Peyer's patch (tissue), 4 donors: ENCODE data around the gene DHX40. TPM values are rescaled to one million over a fixed set of nuclear protein-coding genes. Genes with fewer than 3 reads are reported as not detected.
"Not testable (repeated sequence)": the region's sequence is repeated elsewhere in the genome, so short reads cannot be mapped to it uniquely, and the experiment has no call there.

Experiments used
- DNase-seq, 3 donors: peaks; one replicate each; pipeline ENCODE4 v3.0.0-alpha.2; 2017 to 2019
- H3K27ac ChIP-seq, 4 donors: fragments of 200-600 bp; sonication (generic); one replicate each; pipeline ENCODE4 v1.5.1; 2016 to 2019
- H3K27me3 ChIP-seq, 2 donors: fragments of 200-600 bp; sonication (generic); one replicate each; pipeline ENCODE4 v1.5.1; 2019
- H3K36me3 ChIP-seq, 3 donors: fragments of 200-600 bp; sonication (generic); one replicate each; pipeline ENCODE4 v1.5.1; 2016 to 2019
- H3K4me1 ChIP-seq, 4 donors: fragments of 200-600 bp; sonication (generic); one replicate each; pipeline ENCODE4 v1.5.1; 2016 to 2019
- H3K4me3 ChIP-seq, 4 donors: fragments of 200-600 bp; sonication (generic); 1 replicate in 3 of 4; 2 replicates in 1 of 4; pipeline ENCODE4 v1.5.1; 2016 to 2019; ENCODE audit warnings: mild to moderate bottlenecking in 1 of 4
- H3K9me3 ChIP-seq, 4 donors: fragments of 200-600 bp; sonication (generic); one replicate each; pipeline ENCODE4 v1.5.1; 2016 to 2019; ENCODE audit warnings: mild to moderate bottlenecking in 1 of 4
- CTCF ChIP-seq, 6 experiments: fragments of 450-650 bp in 4 of 6; fragments of 200-600 bp in 2 of 6; sonication (generic) in 1 of 6; IDR thresholded peaks; one replicate each; pipeline ENCODE4 v1.5.1; 2017 to 2019; ENCODE audit warnings: antibody characterized with exemption in 6 of 6, mild to moderate bottlenecking in 3 of 6, moderate library complexity in 1 of 6
- POLR2A ChIP-seq, 2 donors: fragments of 450-650 bp; IDR thresholded peaks; one replicate each; pipeline ENCODE4 v1.5.1; 2017; ENCODE audit warnings: antibody characterized with exemption in 2 of 2, mild to moderate bottlenecking in 2 of 2, moderate library complexity in 2 of 2
- total RNA-seq, 4 donors: library from RNA; depleted of rRNA; stranded (reverse); fragments of >200 nt; gene quantifications; one replicate each; pipeline ENCODE4 v1.1.0, GENCODE V29; 2016

Gene DHX40
- total RNA-seq, 4 donors from 2014 or later, result 13.3 to 28.1 (median 16.5) TPM

GRCh38 chr17:59534583-59534982 lies 30.8 kb upstream of the DHX40 start:
- Histone ChIP-seq H3K36me3 (no peaks in the 10 kb centered on the region), H3K4me1 (no peaks in the 10 kb centered on the region), H3K27ac (no peak overlapping the region), H3K4me3 (no peak overlapping the region), H3K9me3 (no peaks in the 10 kb centered on the region), H3K27me3 (no peaks in the 10 kb centered on the region)
- TF ChIP-seq POLR2A (IDR thresholded peaks at IDR 0.05), result no peak
- no peak for TF ChIP-seq CTCF (IDR thresholded peaks at IDR 0.05)
- no peak for DNase-seq

GRCh38 chr17:59538195-59538909 lies 27.1 kb upstream of the DHX40 start:
- no peaks in the 10 kb centered on the region for H3K27me3 ChIP-seq
- no peak for TF ChIP-seq CTCF (IDR thresholded peaks at IDR 0.05)
- TF ChIP-seq POLR2A (IDR thresholded peaks at IDR 0.05), result no peak

GRCh38 chr17:59542960-59543635 lies 22.3 kb upstream of the DHX40 start:
- DNase-seq, result no peak
- TF ChIP-seq POLR2A (IDR thresholded peaks at IDR 0.05), result no peak
- TF ChIP-seq CTCF (IDR thresholded peaks at IDR 0.05), result no peak
- no peak overlapping the region for H3K27ac ChIP-seq
- no peak overlapping the region for H3K4me3 ChIP-seq
- H3K36me3 ChIP-seq, result no peaks in the 10 kb centered on the region
- H3K4me1 ChIP-seq, result no peaks in the 10 kb centered on the region
- H3K9me3 ChIP-seq, result no peaks in the 10 kb centered on the region
- no peaks in the 10 kb centered on the region for H3K27me3 ChIP-seq

More at GRCh38 chr17:59538195-59538909, 27.1 kb upstream of the DHX40 start:
- Histone ChIP-seq H3K27ac (no peak overlapping the region), H3K4me1 (no peaks in the 10 kb centered on the region), H3K9me3 (no peaks in the 10 kb centered on the region), H3K4me3 (no peak overlapping the region), H3K36me3 (no peaks in the 10 kb centered on the region)
- DNase-seq, result no peak

GRCh38 chr17:59545942-59546341 lies 19.5 kb upstream of the DHX40 start:
- no peak for DNase-seq
- H3K9me3 ChIP-seq, result no peaks in the 10 kb centered on the region
- no peaks in the 10 kb centered on the region for H3K36me3 ChIP-seq
- no peak overlapping the region for H3K27ac ChIP-seq
- TF ChIP-seq CTCF (IDR thresholded peaks at IDR 0.05), result no peak
- TF ChIP-seq POLR2A (IDR thresholded peaks at IDR 0.05), result no peak
- no peaks in the 10 kb centered on the region for H3K27me3 ChIP-seq
- no peak overlapping the region for H3K4me3 ChIP-seq
- no peaks in the 10 kb centered on the region for H3K4me1 ChIP-seq

GRCh38 chr17:59547131-59547915 lies 18.1 kb upstream of the DHX40 start:
- Histone ChIP-seq H3K9me3 (no peaks in the 10 kb centered on the region), H3K4me3 (no peak overlapping the region), H3K4me1 (no peaks in the 10 kb centered on the region), H3K36me3 (no peaks in the 10 kb centered on the region), H3K27me3 (no peaks in the 10 kb centered on the region), H3K27ac (no peak overlapping the region)
- DNase-seq, result no peak
- TF ChIP-seq CTCF (IDR thresholded peaks at IDR 0.05) (no peak), POLR2A (IDR thresholded peaks at IDR 0.05) (no peak)

GRCh38 chr17:59548985-59549384 lies 16.4 kb upstream of the DHX40 start:
- H3K27me3 ChIP-seq, H3K9me3 ChIP-seq, H3K27ac ChIP-seq, H3K36me3 ChIP-seq, H3K4me1 ChIP-seq, H3K4me3 ChIP-seq, DNase-seq: not testable (repeated sequence)
